Lung (tissue), 12 donors: ENCODE data around the gene DOCK6. TPM values are rescaled to one million over a fixed set of nuclear protein-coding genes. Genes with fewer than 3 reads are reported as not detected.

Experiments
- ATAC-seq: fragments of 200-7000 bp; cut with Tn5 transposase; one replicate; pipeline ENCODE4 v1.9.1; 2020; ENCODE audit warnings: moderate number of reproducible peaks; ENCODE audit not compliant: insufficient read depth, low FRiP score
- DNase-seq, 3 donors: peaks; one replicate each; pipeline ENCODE4 v3.0.0-alpha.2; 2013 to 2017
- H3K27ac ChIP-seq, 2 donors: one replicate each; pipeline ENCODE4 v1.5.1; 2013; ENCODE audit warnings: mild to moderate bottlenecking in 2 of 2, moderate library complexity in 2 of 2, control low read depth in 1 of 2, inconsistent platforms in 1 of 2, low read depth in 1 of 2, low read length in 1 of 2
- H3K27me3 ChIP-seq, 3 donors: one replicate each; pipeline ENCODE4 v1.5.1; 2013; ENCODE audit warnings: low read length in 2 of 3; ENCODE audit not compliant: control insufficient read depth in 3 of 3, insufficient read depth in 3 of 3
- H3K36me3 ChIP-seq, 4 donors: one replicate each; pipeline ENCODE4 v1.5.1; 2013; ENCODE audit warnings: low read length in 4 of 4, mild to moderate bottlenecking in 1 of 4, moderate library complexity in 1 of 4; ENCODE audit not compliant: control insufficient read depth in 4 of 4, insufficient read depth in 4 of 4
- H3K4me1 ChIP-seq, 5 donors: one replicate each; pipeline ENCODE4 v1.5.1; 2013; ENCODE audit warnings: low read length in 5 of 5, mild to moderate bottlenecking in 2 of 5, moderate library complexity in 1 of 5; ENCODE audit not compliant: control insufficient read depth in 5 of 5, insufficient read depth in 5 of 5
- H3K4me3 ChIP-seq: one replicate; pipeline ENCODE4 v1.5.1; 2013; ENCODE audit warnings: mild to moderate bottlenecking, control low read depth, moderate library complexity
- H3K9ac ChIP-seq, 2 donors: one replicate each; pipeline ENCODE4 v1.5.1; 2013; ENCODE audit warnings: low read length in 2 of 2, control low read depth in 1 of 2; ENCODE audit not compliant: insufficient read depth in 1 of 2
- H3K9me3 ChIP-seq, 4 donors: one replicate each; pipeline ENCODE4 v1.5.1; 2013; ENCODE audit warnings: low read length in 3 of 4, mild to moderate bottlenecking in 1 of 4, moderate library complexity in 1 of 4; ENCODE audit not compliant: control insufficient read depth in 4 of 4, insufficient read depth in 3 of 4
- WGBS, 2 donors: extraction: QIAGEN DNeasy Blood & Tissue Kit; methylation state at CpG; one replicate each; pipeline ENCODE4 v1.1.7; 2013; 5-methylcytosine and 5-hydroxymethylcytosine counted together
- polyA plus RNA-seq, 2 donors: library from polyadenylated mRNA; stranded (reverse); fragments of 200-250 nt; gene quantifications; one replicate each; pipeline ENCODE4 v1.2.1, GENCODE V29; 2013
- total RNA-seq, 2 donors: library from RNA; depleted of rRNA in 1 of 2; stranded (reverse); fragments of >200 nt in 1 of 2; gene quantifications; one replicate each; pipeline ENCODE4 v1.2.1, GENCODE V29; 2014 to 2021
- TF ChIP-seq, protein P1 (sequence below): IDR thresholded peaks from 2 replicates; pipeline ENCODE4 v1.5.1; 2012; ENCODE audit warnings: mild to moderate bottlenecking; ENCODE audit errors: control extremely low read depth, extremely low read depth
- donor health status: control.
- donor health status: control.
- donor health status: Bipolar disorder and iron deficiency.
- donor health status: healthy.
- donor health status: DM: yes; HTN: yes; CAD: no.

Gene DOCK6
- total and polyA plus RNA-seq, 4 donors = 38.6 to 129 (median 73.7) TPM

DNA sequence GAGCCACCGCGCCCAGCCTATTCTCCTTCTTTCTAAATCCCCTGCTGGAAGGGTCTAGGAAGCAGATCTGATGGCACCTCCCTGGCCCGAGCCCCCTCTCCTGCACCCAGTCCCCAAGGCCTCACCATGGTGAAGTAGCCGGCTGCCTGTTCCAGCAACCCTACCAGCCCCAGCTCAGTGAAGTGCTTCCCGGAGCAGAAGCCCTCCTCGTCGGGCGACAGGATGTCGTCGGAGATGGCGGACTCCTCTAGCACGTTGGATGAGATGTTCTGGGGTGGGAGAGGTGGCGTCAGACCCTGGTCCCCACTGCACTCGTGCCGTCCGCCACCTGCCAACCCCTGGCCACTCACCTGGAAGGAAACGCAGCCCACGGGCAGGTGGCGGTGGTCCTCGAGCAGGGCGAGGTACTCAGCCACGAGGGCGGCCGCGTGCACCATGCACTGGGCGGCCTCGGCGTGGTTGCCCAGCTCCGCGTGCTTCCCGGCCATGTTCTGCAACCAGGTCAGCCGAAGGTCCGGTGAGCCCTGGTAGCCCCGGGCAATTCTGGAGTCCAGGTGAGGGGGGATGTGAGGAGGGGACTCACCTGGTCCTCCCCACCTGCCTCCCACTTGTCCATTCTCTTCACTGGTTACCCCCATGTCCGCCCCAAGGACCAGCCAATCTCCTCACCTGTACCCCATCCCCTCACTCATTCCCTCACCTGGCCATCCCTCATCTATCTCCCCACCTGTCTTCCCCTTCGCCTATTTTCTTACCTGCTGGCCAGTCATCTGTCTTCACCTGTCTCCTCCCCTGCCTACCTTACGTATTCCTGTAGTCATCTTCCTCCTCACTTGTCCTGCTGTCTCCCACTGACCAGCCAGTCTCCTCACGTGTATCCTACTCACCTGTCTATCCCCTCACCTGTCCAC is 53.5 kb downstream of the DOCK6 start:
- Histone ChIP-seq H3K9me3 (no peaks in the 10 kb centered on the region), H3K9ac (no peak overlapping the region), H3K27ac (no peak overlapping the region), H3K4me1 (no peaks in the 10 kb centered on the region), H3K36me3 (peaks cover 0 to 43% (median 22%) of the 10 kb centered on the region in 4 donors), H3K27me3 (no peaks in the 10 kb centered on the region), H3K4me3 (no peak overlapping the region)
- TF ChIP-seq, protein P1, sequence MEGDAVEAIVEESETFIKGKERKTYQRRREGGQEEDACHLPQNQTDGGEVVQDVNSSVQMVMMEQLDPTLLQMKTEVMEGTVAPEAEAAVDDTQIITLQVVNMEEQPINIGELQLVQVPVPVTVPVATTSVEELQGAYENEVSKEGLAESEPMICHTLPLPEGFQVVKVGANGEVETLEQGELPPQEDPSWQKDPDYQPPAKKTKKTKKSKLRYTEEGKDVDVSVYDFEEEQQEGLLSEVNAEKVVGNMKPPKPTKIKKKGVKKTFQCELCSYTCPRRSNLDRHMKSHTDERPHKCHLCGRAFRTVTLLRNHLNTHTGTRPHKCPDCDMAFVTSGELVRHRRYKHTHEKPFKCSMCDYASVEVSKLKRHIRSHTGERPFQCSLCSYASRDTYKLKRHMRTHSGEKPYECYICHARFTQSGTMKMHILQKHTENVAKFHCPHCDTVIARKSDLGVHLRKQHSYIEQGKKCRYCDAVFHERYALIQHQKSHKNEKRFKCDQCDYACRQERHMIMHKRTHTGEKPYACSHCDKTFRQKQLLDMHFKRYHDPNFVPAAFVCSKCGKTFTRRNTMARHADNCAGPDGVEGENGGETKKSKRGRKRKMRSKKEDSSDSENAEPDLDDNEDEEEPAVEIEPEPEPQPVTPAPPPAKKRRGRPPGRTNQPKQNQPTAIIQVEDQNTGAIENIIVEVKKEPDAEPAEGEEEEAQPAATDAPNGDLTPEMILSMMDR = no peak
- ATAC-seq (no peak), DNase-seq (peak; percentile 33 to 72 (median 68))
- WGBS, 2 donors = 87 to 88% methylated on average over 37 to 38 of the region's 38 CpGs

DNA sequence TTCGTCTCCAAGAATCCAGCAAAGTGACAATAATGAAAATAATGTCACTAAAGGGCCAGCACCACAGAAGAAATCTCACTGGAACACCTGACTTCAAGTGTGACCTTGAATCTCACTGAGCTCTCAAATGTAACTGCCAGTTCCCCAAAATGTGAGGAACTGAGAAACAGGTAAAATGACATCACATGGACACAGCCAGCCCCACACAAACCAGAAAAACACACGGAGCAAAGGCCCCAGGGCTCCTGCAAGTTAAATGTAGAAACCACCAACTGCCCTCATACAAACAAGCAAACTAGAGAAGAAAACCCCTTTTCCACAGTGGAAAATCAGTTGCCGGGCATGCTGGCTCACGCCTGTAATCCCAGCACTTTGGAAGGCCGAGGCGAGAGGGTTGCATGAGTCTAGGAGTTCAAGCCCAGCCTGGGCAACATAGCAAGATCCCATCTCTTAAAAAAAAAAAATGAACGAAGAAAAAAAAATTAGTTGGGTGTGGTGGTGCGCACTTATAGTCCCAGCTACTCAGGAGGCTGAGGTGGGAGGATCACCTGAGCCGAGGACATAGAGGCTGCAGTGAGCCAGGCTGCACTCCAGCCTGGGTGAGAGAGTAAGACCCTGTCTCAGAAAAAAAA is 56.3 kb downstream of the DOCK6 start:
- no peak overlapping the region for H3K9ac ChIP-seq
- H3K27ac ChIP-seq = no peak overlapping the region
- TF ChIP-seq, protein P1 = no peak
- H3K27me3 ChIP-seq = no peaks in the 10 kb centered on the region
- H3K9me3 ChIP-seq = no peaks in the 10 kb centered on the region
- peaks cover 0 to 37% (median 14%) of the 10 kb centered on the region in 4 donors for H3K36me3 ChIP-seq
- peaks cover 0 to 10% (median 0%) of the 10 kb centered on the region in 5 donors for H3K4me1 ChIP-seq
- DNase-seq (no peak), ATAC-seq (no peak)
- no peak overlapping the region for H3K4me3 ChIP-seq
- WGBS, 2 donors = 85 to 87% methylated on average over 9 of the region's 9 CpGs

DNA sequence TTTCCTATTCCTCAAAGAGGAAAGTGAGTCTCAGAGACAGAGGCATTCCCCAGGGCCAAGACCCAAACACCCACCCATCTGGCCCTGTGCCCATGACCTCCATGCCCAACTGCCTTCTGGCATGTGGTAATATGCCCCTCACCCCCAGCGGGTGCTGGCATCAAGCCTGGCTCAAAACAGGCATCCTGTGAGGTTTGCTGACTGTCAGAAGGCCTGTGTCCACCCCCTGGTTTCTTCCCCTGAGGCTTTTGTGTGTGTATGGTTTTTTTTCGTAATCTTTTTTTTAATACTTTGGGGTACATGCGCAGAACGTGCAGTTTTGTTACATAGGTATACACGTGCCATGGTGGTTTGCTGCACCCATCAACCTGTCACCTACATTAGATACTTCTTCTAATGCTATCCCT is 57.4 kb downstream of the DOCK6 start:
- Histone ChIP-seq H3K36me3 (peaks cover 0 to 37% (median 6%) of the 10 kb centered on the region in 4 donors), H3K27me3 (no peaks in the 10 kb centered on the region), H3K27ac (peak overlapping the region in 1 of 2 donors; percentile 3), H3K9me3 (no peaks in the 10 kb centered on the region), H3K4me3 (no peak overlapping the region), H3K4me1 (peaks cover 0 to 10% (median 0%) of the 10 kb centered on the region in 5 donors), H3K9ac (no peak overlapping the region)
- no peak for DNase-seq
- no peak for ATAC-seq
- WGBS, 2 donors = 25 to 48% methylated on average over 5 of the region's 5 CpGs
- TF ChIP-seq, protein P1 = no peak
